NCI-H748 (cell line): ENCODE measurements around the gene SLC2A14.

Experiments used
- DNase-seq: peaks from one replicate; lab custom pipeline; 2025; ENCODE audit not compliant: unreplicated experiment; lab: John Stamatoyannopoulos, UW

SLC2A14 gene

DNA sequence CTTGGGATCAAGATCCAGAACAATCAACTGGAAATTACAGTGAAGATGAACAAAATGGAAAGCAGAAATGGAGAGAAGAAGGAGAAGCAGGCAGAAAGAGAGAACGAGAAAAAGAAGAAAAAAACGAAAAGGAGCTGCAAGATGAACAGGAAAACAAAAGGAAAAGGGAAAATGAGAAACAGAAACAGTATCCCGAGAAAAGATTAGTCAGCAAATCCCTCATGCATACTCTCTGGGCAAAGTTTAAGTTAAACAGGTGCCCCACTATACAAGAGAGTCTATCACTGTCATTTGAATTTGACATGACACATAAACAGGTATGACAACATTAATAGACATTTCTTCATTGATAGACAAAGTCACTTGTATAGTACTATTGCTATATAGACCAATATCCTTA is 102.7 kb downstream of the SLC2A14 start:
- DNase-seq: no peak
